ENCODE measurements around the gene TNS2. TPM values are rescaled to one million over a fixed set of nuclear protein-coding genes. Genes with fewer than 3 reads are reported as not detected.

Gene TNS2
- total RNA-seq, 6 donors from 2014 or later, result 99.1 to 703 (median 197) TPM

GRCh38 chr12:53064613-53065436, 15.0 kb downstream of the TNS2 start:
- no peak for ATAC-seq (ENCODE audit: low FRiP score in 2 of 2)
- WGBS, 2 donors, result 77 to 79% methylated on average over 11 of the region's 11 CpGs
- H3K4me1 ChIP-seq, result peaks cover 46 to 52% (median 47%) of the 10 kb centered on the region in 4 donors
- no peak overlapping the region for H3K4me3 ChIP-seq
- H3K36me3 ChIP-seq, result peaks cover 14 to 97% (median 66%) of the 10 kb centered on the region in 4 donors
- TF ChIP-seq EP300 (IDR thresholded peaks at IDR 0.05), result no peak
- TF ChIP-seq POLR2A (IDR thresholded peaks at IDR 0.05), result peak in 1 of 4 donors; percentile 8
- H3K27me3 ChIP-seq, result no peaks in the 10 kb centered on the region
- no peaks in the 10 kb centered on the region for H3K9me3 ChIP-seq
- no peak for DNase-seq
- peak overlapping the region; percentile 32 to 74 (median 68) for H3K27ac ChIP-seq

GRCh38 chr12:53065470-53065869, 15.6 kb downstream of the TNS2 start:
- WGBS, 2 donors, result 74 to 79% methylated on average over 7 of the region's 7 CpGs
- no peak for DNase-seq
- Histone ChIP-seq H3K4me3 (no peak overlapping the region), H3K9me3 (no peaks in the 10 kb centered on the region), H3K27me3 (no peaks in the 10 kb centered on the region), H3K36me3 (peaks cover 14 to 97% (median 63%) of the 10 kb centered on the region in 4 donors), H3K27ac (peak overlapping the region; percentile 32 to 74 (median 68)), H3K4me1 (peaks cover 41 to 50% (median 42%) of the 10 kb centered on the region in 4 donors)
- TF ChIP-seq CTCF (IDR thresholded peaks at IDR 0.05) (no peak), POLR2A (IDR thresholded peaks at IDR 0.05) (peak in 1 of 4 donors; percentile 4)
- ATAC-seq (ENCODE audit: low FRiP score in 2 of 2), result no peak

- peaks cover 14 to 97% (median 60%) of the 10 kb centered on the region in 4 donors for H3K36me3 ChIP-seq
- H3K4me3 ChIP-seq, result no peak overlapping the region
- no peaks in the 10 kb centered on the region for H3K27me3 ChIP-seq
- TF ChIP-seq EP300 (IDR thresholded peaks at IDR 0.05), result no peak
- peak; percentile 88 to 95 (median 92) for TF ChIP-seq CTCF (IDR thresholded peaks at IDR 0.05)
- peak; percentile 14 to 31 for TF ChIP-seq POLR2AphosphoS5 (IDR thresholded peaks at IDR 0.05)
- DNase-seq, result peak in 1 of 2 donors; percentile 81
- H3K4me1 ChIP-seq, result peaks cover 38 to 47% (median 39%) of the 10 kb centered on the region in 4 donors
- no peaks in the 10 kb centered on the region for H3K9me3 ChIP-seq
- WGBS, 2 donors, result 35 to 36% methylated on average over 22 to 24 of the region's 24 CpGs
- ATAC-seq (ENCODE audit: low FRiP score in 2 of 2), result peak; percentile 77 to 79
- peak overlapping the region; percentile 32 to 74 (median 68) for H3K27ac ChIP-seq
These were observed 16.4 kb downstream of the TNS2 start for GRCh38 chr12:53065975-53066931.

- TF ChIP-seq POLR2A (IDR thresholded peaks at IDR 0.05) (no peak), EP300 (IDR thresholded peaks at IDR 0.05) (no peak), CTCF (IDR thresholded peaks at IDR 0.05) (no peak), POLR2AphosphoS5 (IDR thresholded peaks at IDR 0.05) (no peak)
- WGBS, 2 donors, result 85 to 90% methylated on average over 7 of the region's 7 CpGs
- H3K36me3 ChIP-seq, result peaks cover 13 to 91% (median 52%) of the 10 kb centered on the region in 4 donors
- no peak overlapping the region for H3K4me3 ChIP-seq
- ATAC-seq (ENCODE audit: low FRiP score in 2 of 2) (no peak), DNase-seq (no peak)
- no peaks in the 10 kb centered on the region for H3K9me3 ChIP-seq
- peaks cover 38 to 47% (median 39%) of the 10 kb centered on the region in 4 donors for H3K4me1 ChIP-seq
- peak overlapping the region in 2 of 4 donors; percentile 5 to 70 for H3K27ac ChIP-seq
- H3K27me3 ChIP-seq, result no peaks in the 10 kb centered on the region
These were observed 17.5 kb downstream of the TNS2 start for GRCh38 chr12:53067074-53067992.

Measured in upper lobe of left lung (tissue), 6 donors.